GM19043 (cell line): ENCODE results near the gene LYPD5.
"Not testable (repeated sequence)": the region's sequence is repeated elsewhere in the genome, so short reads cannot be mapped to it uniquely, and the experiment has no call there.

Source experiments
- ATAC-seq: cut with Tn5 transposase; IDR thresholded peaks from one replicate; pipeline ENCODE4 v1.9.1; 2021; ENCODE audit warnings: low read depth; ENCODE audit not compliant: unreplicated experiment

Gene LYPD5

GRCh38 chr19:43806848-43807247 is 4.6 kb upstream of the LYPD5 start:
- ATAC-seq: no peak

GRCh38 chr19:43806401-43806800 is 4.2 kb upstream of the LYPD5 start:
- ATAC-seq: not testable (repeated sequence)

- ATAC-seq: no peak
Measured at GRCh38 chr19:43804432-43804831, 2.2 kb upstream of the LYPD5 start.

- no peak for ATAC-seq
Measured at GRCh38 chr19:43799502-43800142, 2.6 kb downstream of the LYPD5 start.

GRCh38 chr19:43798546-43799409 is 3.5 kb downstream of the LYPD5 start:
- no peak for ATAC-seq

GRCh38 chr19:43798026-43798545 is 4.2 kb downstream of the LYPD5 start:
- ATAC-seq: no peak

- ATAC-seq: no peak
Measured at GRCh38 chr19:43797556-43797955, 4.7 kb downstream of the LYPD5 start.

GRCh38 chr19:43797118-43797517 is 5.1 kb downstream of the LYPD5 start:
- ATAC-seq: no peak

- ATAC-seq: no peak
Measured at GRCh38 chr19:43790587-43790986, 11.7 kb downstream of the LYPD5 start.

GRCh38 chr19:43789029-43789428 is 13.2 kb downstream of the LYPD5 start:
- ATAC-seq: no peak

- ATAC-seq: no peak
Measured at GRCh38 chr19:43786665-43787064, 15.6 kb downstream of the LYPD5 start.

- peak; percentile 50 for ATAC-seq
Measured at GRCh38 chr19:43784981-43785808, 17.1 kb downstream of the LYPD5 start.

- ATAC-seq: no peak
Measured at GRCh38 chr19:43784241-43784980, 17.8 kb downstream of the LYPD5 start.

GRCh38 chr19:43783636-43784035 is 18.6 kb downstream of the LYPD5 start:
- ATAC-seq: no peak

- no peak for ATAC-seq
Measured at GRCh38 chr19:43782689-43783231, 19.5 kb downstream of the LYPD5 start.

- no peak for ATAC-seq
Measured at GRCh38 chr19:43782311-43782660, 20.0 kb downstream of the LYPD5 start.

GRCh38 chr19:43781630-43782310 is 20.5 kb downstream of the LYPD5 start:
- ATAC-seq: no peak

- ATAC-seq: no peak
Measured at GRCh38 chr19:43780706-43781525, 21.3 kb downstream of the LYPD5 start, which contains the start of gene KCNN4. Gene KCNN4, minus strand, starts transcription at chr19:43780973. Its CDS starts 112 bp downstream, at chr19:43780861.
